ENCODE results near the gene SLC44A3. TPM values are rescaled to one million over a fixed set of nuclear protein-coding genes. Genes with fewer than 3 reads are reported as not detected.
A peak's percentile ranks its signal among the peaks of the same experiment; 100 is the strongest.

The SLC44A3 gene
- polyA plus RNA-seq, 1 of the 3 experiments (the other 2 are of a cell fraction) = 2.6 TPM

DNA sequence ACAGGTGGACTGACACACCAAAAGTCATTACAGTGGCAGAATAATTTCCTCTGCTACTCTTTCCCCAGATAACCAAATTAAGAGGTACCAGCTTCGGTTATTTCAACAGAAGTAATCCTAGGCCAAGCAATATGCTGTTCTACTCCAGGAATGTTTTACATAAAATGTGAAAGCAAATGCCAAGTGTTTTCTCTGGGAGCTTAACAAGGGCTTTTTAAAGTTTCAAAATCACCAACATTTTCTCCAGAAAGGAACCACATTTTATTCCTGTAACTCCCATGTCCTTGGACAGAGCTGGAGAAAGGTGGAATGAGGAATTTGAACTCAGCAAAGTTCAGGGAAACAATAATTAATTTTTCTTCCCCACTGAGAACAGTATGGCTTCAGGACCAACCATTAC is 79.6 kb downstream of the SLC44A3 start:
- H3K9me3 ChIP-seq = no peaks in the 10 kb centered on the region
- no peak overlapping the region for H3K9ac ChIP-seq
- POLR2A ChIA-PET = no interaction called here
- peaks cover 30% of the 10 kb centered on the region for H4K20me1 ChIP-seq (ENCODE audit: insufficient read depth)
- peak overlapping the region in 1 of 2 experiments; percentile 55; a peak in 2 of 4 replicates for H3K27ac ChIP-seq (ENCODE audit: low read depth in 2 of 2, low read length in 1 of 2)
- no peak for DNase-seq
- H3K36me3 ChIP-seq (replicated peaks in 1 of 2; ENCODE audit: control insufficient read depth in 1 of 2, insufficient read depth in 2 of 2, low read length in 1 of 2) = peaks cover 81% of the 10 kb centered on the region in 2 experiments
- H3K4me3 ChIP-seq (ENCODE audit: low read depth in 2 of 2, low read length in 1 of 2) = no peak overlapping the region
- 76% methylated on average over 1 of the region's 1 CpG for WGBS (ENCODE audit: low lambda C conversion rate)
- H3K79me2 ChIP-seq (ENCODE audit: insufficient read depth) = peaks cover 63% of the 10 kb centered on the region
- H3K4me2 ChIP-seq = no peak overlapping the region
- H3F3A ChIP-seq (replicated peaks; ENCODE audit: insufficient read depth) = peaks cover 34% of the 10 kb centered on the region
- H2AFZ ChIP-seq (ENCODE audit: low read depth) = no peak overlapping the region
- H3K27me3 ChIP-seq (ENCODE audit: insufficient read depth) = no peaks in the 10 kb centered on the region
- peaks cover 4 to 15% of the 10 kb centered on the region in 2 experiments; a peak in 3 of 4 replicates for H3K4me1 ChIP-seq (ENCODE audit: control insufficient read depth in 1 of 2, insufficient read depth in 2 of 2, low read depth in 1 of 2, low read length in 1 of 2)
- TF ChIP-seq RXRA (IDR thresholded peaks at IDR 0.05; ENCODE audit: borderline replicate concordance, low read depth) = no peak
- TF ChIP-seq RAD21 (IDR thresholded peaks at IDR 0.05; ENCODE audit: low read length) = no peak
- TF ChIP-seq, protein P1, sequence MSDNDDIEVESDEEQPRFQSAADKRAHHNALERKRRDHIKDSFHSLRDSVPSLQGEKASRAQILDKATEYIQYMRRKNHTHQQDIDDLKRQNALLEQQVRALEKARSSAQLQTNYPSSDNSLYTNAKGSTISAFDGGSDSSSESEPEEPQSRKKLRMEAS (IDR thresholded peaks at IDR 0.05; ENCODE audit: low read depth) = no peak
- TF ChIP-seq EZH2phosphoT487 (IDR thresholded peaks at IDR 0.05; ENCODE audit: borderline replicate concordance, low read depth) = no peak
- no peak for TF ChIP-seq TCF12 (IDR thresholded peaks at IDR 0.05)
- TF ChIP-seq MEF2A (IDR thresholded peaks at IDR 0.05; ENCODE audit: borderline replicate concordance, low read depth) = no peak
- no peak for TF ChIP-seq FOSL2 (IDR thresholded peaks at IDR 0.05; ENCODE audit: borderline replicate concordance, low read depth)
- TF ChIP-seq ELF1 (IDR thresholded peaks at IDR 0.05) = no peak
- no peak for TF ChIP-seq IRF3 (IDR thresholded peaks at IDR 0.05; ENCODE audit: low read depth, low read length)
- TF ChIP-seq JUND (IDR thresholded peaks at IDR 0.05) = no peak
- TF ChIP-seq, protein P2, sequence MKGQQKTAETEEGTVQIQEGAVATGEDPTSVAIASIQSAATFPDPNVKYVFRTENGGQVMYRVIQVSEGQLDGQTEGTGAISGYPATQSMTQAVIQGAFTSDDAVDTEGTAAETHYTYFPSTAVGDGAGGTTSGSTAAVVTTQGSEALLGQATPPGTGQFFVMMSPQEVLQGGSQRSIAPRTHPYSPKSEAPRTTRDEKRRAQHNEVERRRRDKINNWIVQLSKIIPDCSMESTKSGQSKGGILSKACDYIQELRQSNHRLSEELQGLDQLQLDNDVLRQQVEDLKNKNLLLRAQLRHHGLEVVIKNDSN (IDR thresholded peaks at IDR 0.05; ENCODE audit: borderline replicate concordance, low read depth) = no peak
- TF ChIP-seq SIN3A (IDR thresholded peaks at IDR 0.05; ENCODE audit: borderline replicate concordance, low read depth, low read length) = no peak
- TF ChIP-seq, protein P3, sequence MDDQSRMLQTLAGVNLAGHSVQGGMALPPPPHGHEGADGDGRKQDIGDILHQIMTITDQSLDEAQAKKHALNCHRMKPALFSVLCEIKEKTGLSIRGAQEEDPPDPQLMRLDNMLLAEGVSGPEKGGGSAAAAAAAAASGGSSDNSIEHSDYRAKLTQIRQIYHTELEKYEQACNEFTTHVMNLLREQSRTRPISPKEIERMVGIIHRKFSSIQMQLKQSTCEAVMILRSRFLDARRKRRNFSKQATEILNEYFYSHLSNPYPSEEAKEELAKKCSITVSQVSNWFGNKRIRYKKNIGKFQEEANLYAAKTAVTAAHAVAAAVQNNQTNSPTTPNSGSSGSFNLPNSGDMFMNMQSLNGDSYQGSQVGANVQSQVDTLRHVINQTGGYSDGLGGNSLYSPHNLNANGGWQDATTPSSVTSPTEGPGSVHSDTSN (IDR thresholded peaks at IDR 0.05) = no peak
- no peak for TF ChIP-seq FOXM1 (IDR thresholded peaks at IDR 0.05; ENCODE audit: low read depth)
- TF ChIP-seq NRF1 (IDR thresholded peaks at IDR 0.05; ENCODE audit: low read depth, low read length) = no peak
- H3K9me2 ChIP-seq = no peaks in the 10 kb centered on the region
- CTCF ChIA-PET = interaction anchor here (0.9 to 3.5 kb wide), 4 partner anchors 10 to 142 kb away, joined by 3 to 19 read pairs (median 4); no protein-coding TSS in a partner anchor

GRCh38 chr1:94901841-94902240 is 81.7 kb downstream of the SLC44A3 start:
- 99% methylated on average over 4 of the region's 4 CpGs for WGBS (ENCODE audit: low lambda C conversion rate)
- CTCF ChIA-PET = interaction anchor here (0.9 to 4.5 kb wide), 6 partner anchors 10 to 142 kb away, joined by 3 to 16 read pairs (median 6); partner anchors contain the start of gene CNN3
- TF ChIP-seq, protein P4, sequence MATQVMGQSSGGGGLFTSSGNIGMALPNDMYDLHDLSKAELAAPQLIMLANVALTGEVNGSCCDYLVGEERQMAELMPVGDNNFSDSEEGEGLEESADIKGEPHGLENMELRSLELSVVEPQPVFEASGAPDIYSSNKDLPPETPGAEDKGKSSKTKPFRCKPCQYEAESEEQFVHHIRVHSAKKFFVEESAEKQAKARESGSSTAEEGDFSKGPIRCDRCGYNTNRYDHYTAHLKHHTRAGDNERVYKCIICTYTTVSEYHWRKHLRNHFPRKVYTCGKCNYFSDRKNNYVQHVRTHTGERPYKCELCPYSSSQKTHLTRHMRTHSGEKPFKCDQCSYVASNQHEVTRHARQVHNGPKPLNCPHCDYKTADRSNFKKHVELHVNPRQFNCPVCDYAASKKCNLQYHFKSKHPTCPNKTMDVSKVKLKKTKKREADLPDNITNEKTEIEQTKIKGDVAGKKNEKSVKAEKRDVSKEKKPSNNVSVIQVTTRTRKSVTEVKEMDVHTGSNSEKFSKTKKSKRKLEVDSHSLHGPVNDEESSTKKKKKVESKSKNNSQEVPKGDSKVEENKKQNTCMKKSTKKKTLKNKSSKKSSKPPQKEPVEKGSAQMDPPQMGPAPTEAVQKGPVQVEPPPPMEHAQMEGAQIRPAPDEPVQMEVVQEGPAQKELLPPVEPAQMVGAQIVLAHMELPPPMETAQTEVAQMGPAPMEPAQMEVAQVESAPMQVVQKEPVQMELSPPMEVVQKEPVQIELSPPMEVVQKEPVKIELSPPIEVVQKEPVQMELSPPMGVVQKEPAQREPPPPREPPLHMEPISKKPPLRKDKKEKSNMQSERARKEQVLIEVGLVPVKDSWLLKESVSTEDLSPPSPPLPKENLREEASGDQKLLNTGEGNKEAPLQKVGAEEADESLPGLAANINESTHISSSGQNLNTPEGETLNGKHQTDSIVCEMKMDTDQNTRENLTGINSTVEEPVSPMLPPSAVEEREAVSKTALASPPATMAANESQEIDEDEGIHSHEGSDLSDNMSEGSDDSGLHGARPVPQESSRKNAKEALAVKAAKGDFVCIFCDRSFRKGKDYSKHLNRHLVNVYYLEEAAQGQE (IDR thresholded peaks at IDR 0.05; ENCODE audit: low read depth, low read length) = no peak
- TF ChIP-seq, protein P5, sequence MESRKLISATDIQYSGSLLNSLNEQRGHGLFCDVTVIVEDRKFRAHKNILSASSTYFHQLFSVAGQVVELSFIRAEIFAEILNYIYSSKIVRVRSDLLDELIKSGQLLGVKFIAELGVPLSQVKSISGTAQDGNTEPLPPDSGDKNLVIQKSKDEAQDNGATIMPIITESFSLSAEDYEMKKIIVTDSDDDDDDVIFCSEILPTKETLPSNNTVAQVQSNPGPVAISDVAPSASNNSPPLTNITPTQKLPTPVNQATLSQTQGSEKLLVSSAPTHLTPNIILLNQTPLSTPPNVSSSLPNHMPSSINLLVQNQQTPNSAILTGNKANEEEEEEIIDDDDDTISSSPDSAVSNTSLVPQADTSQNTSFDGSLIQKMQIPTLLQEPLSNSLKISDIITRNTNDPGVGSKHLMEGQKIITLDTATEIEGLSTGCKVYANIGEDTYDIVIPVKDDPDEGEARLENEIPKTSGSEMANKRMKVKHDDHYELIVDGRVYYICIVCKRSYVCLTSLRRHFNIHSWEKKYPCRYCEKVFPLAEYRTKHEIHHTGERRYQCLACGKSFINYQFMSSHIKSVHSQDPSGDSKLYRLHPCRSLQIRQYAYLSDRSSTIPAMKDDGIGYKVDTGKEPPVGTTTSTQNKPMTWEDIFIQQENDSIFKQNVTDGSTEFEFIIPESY (IDR thresholded peaks at IDR 0.05; ENCODE audit: borderline replicate concordance, low read depth) = no peak

More at GRCh38 chr1:94901841-94902240, 81.7 kb downstream of the SLC44A3 start:
- H3K4me1 ChIP-seq (ENCODE audit: control insufficient read depth in 1 of 2, insufficient read depth in 2 of 2, low read depth in 1 of 2, low read length in 1 of 2) = peaks cover 10 to 28% of the 10 kb centered on the region in 2 experiments; a peak in 3 of 4 replicates
- POLR2A ChIA-PET = no interaction called here
- H3K79me2 ChIP-seq (ENCODE audit: insufficient read depth) = peaks cover 77% of the 10 kb centered on the region
- H3K4me2 ChIP-seq = no peak overlapping the region
- no peak overlapping the region for H2AFZ ChIP-seq (ENCODE audit: low read depth)
- no peak overlapping the region for H3K9ac ChIP-seq
- peaks cover 31% of the 10 kb centered on the region for H3F3A ChIP-seq (replicated peaks; ENCODE audit: insufficient read depth)
- H3K36me3 ChIP-seq (replicated peaks in 1 of 2; ENCODE audit: control insufficient read depth in 1 of 2, insufficient read depth in 2 of 2, low read length in 1 of 2) = peaks cover 66 to 74% of the 10 kb centered on the region in 2 experiments
- H4K20me1 ChIP-seq (ENCODE audit: insufficient read depth) = peaks cover 50% of the 10 kb centered on the region
- H3K9me2 ChIP-seq = no peaks in the 10 kb centered on the region
- H3K4me3 ChIP-seq (ENCODE audit: low read depth in 2 of 2, low read length in 1 of 2) = no peak overlapping the region
- H3K9me3 ChIP-seq = no peaks in the 10 kb centered on the region
- no peak for DNase-seq
- no peaks in the 10 kb centered on the region for H3K27me3 ChIP-seq (ENCODE audit: insufficient read depth)
- H3K27ac ChIP-seq (ENCODE audit: low read depth in 2 of 2, low read length in 1 of 2) = peak overlapping the region in 1 of 2 experiments; percentile 22; a peak in 2 of 4 replicates

All from SK-N-SH (cell line).